DMS53 (cell line): Measurements from ENCODE around the gene NME8.
A peak's percentile ranks its signal among the peaks of the same experiment; 100 is the strongest.

Experiments
- DNase-seq: peaks from one replicate; lab custom pipeline; 2025; lab: John Stamatoyannopoulos, UW

The NME8 gene

DNA sequence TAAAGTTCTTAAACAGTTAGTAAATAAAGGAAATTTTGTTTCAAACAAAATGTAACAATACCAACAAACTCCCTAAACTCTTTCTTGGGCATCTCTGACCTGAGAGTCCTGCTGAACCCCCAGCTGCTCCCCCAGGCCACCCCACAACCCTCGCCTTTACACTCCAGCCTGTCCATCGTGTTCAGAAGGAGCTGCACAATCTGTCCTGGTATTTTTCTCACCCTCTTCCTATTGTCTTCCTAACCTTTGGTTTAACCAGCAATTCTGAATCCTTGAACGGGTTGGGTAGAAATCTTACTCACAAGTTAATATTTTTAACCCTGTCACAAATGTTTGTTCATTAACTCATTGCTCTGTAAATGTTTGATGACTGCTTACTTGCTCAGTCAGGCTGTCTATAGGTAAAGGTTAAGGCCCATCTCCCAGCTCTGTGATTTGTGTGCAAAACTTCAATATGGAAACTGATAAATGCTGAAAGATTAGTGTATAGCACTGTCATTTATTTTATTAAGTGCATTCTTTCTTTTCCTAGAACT is 51.4 kb downstream of the NME8 start:
- DNase-seq: no peak

DNA sequence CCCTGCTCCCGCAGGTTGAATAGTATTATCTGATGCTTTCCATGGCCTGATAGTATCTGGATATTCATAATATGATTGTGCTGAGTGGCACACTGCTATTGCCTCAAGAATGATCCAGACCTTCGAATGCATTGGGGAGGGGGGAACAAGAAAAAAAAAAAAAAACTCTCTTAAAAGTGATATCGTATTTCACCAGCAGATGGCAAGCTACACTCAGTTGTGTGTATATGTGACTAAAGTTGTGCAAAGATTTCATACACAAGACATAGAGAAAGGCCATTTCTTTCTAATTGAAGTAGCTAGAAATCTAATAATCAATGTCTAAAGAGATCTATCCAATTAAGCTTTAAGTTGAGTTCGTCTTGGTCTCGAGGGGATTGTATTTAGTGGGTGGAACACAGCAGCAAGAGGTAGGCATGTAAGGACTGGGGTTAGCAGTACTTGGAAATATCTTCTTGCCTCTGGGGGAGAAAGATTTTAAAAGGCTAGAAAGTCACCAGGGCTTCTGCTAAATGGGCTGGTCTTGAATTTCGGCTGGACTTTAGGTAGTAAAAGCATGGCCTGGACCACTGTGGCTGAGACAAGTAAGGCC is 52.9 kb downstream of the NME8 start:
- peak; percentile 66 for DNase-seq

- no peak for DNase-seq
These were observed 53.6 kb downstream of the NME8 start for GRCh38 chr7:37901890-37902524.

- no peak for DNase-seq
These were observed 59.9 kb downstream of the NME8 start for GRCh38 chr7:37908221-37908788.

DNA sequence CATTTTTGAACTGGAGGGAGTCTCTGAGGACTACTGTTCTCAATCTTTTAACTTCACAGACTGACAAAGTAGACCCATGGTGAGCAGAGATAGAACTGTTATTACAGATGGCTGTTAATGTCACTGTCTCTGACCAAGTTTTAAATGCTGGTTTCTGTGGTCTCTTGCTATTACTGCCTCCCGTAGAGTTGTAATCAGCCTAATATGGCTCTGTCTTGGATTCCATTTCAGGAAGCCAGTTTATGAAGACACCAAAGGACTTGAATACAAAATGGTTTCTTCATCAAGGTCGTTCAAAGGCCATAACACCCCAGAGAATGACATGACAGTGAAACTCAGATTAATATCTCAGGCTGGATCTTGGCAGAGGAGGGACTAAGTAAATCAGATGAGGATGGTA is 64.4 kb downstream of the NME8 start:
- DNase-seq: no peak

DNA sequence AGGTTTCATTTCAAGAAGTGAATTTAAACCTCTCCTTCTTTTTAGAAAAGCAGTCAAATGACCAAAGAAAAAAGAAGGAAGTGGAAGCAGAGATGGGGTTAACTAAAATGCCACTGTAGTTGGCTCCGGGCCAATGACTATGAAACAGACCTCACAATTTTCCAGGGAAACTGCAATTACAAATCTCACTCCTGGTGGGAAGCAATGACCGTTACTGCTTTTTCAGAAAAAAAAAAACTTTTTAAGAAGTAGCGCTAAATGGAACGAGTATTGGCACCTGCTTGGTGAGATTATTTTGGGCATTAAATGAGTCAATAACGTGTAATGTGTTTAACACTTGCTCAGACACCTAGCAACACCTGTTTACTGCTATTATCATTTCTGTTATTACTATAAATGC is 67.0 kb downstream of the NME8 start:
- peak; percentile 17 for DNase-seq

GRCh38 chr7:37916017-37916672 is 67.7 kb downstream of the NME8 start:
- DNase-seq: peak; percentile 76

GRCh38 chr7:37916673-37917660 is 68.6 kb downstream of the NME8 start, which contains the start of gene SFRP4:
Gene SFRP4 (minus strand): TSS chr7:37916817. CDS start chr7:37916537, 280 bp downstream.
- DNase-seq: peak; percentile 86

DNA sequence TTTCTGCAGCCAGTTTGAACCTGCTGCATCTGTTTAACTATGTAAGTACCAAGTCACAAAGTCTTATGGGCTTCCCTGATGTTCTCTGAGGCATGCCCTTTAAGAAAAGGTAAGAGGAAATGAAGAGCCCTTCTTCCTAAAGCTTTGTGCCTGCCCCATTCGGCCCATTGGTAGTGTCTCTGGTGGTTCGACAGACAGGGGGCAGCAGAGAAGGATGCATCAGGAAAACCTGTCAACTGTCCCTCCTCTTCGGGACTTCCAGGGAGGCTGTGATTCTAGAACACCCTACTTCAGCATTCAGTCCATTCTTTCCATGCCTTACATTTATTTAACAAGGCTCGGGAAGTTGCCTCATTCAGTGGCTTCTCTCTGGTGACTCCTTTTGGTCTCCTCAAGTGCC is 70.1 kb downstream of the NME8 start:
- DNase-seq: no peak

- peak; percentile 90 for DNase-seq
These were observed 72.0 kb downstream of the NME8 start, which contains the start of gene EPDR1 for GRCh38 chr7:37920305-37920848. Gene EPDR1 (plus strand): TSS chr7:37920640. CDS start chr7:37920940, 300 bp downstream.

DNA sequence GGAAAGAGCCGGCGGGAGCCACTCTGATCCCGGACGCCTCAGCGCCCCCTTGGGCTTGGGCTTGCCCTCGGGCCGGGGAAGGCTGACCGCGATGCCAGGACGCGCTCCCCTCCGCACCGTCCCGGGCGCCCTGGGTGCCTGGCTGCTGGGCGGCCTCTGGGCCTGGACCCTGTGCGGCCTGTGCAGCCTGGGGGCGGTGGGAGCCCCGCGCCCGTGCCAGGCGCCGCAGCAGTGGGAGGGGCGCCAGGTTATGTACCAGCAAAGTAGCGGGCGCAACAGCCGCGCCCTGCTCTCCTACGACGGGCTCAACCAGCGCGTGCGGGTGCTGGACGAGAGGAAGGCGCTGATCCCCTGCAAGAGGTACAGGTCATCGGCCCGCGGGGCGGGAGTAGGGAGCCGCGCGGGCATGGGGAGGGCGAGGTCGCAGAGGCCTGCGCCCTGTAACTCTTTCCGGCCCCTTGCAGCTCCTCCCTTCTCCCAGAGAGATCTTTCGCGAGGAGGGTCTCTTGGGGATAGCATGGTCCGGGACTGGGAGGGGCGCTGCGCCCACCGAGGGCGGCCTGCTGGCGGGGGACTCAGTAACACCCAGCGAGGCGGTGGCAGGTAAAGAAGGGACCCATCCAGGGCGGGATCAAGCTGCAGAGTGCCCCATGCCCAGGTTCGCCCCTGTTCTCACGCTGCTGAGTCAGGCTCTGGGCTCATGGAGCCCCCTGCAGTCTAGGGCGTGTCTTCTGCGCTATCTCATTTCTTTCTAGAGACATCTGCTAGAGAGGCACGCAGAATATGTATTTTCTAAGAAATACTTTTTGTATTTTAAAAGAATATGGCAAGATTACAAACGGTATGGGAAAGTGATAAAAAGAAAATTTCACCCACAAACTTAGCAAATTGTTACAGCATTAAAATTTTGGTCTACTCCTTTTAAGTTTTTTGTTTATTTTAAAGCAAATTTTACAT is 72.7 kb downstream of the NME8 start:
- DNase-seq: peak; percentile 84

GRCh38 chr7:37921876-37922275 is 73.5 kb downstream of the NME8 start:
- DNase-seq: no peak

- no peak for DNase-seq
These were observed 75.6 kb downstream of the NME8 start for GRCh38 chr7:37923996-37924395.

DNA sequence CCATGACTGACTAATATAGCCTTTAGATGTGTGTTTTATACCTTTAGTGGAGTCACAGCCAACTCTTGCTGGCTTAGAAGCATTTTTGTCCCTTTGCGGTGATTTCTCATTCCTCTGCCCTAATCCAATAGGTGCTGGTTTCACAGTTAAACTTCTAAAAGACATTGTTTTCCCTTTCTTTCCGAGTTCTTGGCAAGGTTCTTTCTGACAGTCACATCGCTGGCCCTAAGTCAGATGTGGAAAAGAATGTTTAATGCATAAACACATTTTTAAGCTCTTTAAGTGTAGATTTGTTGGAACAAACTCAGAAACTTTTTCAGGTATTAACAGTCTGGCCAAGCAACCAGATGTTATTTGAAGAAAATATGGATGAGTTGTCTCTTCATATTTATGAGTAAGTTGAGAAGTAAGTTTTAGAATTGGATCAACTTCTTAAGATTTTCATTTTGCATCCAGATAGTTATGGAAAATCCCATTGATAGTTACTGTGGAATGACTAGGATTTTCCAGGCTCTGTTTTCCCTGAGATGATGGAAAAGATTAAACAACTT is 76.2 kb downstream of the NME8 start:
- no peak for DNase-seq

GRCh38 chr7:37925620-37926019 is 77.2 kb downstream of the NME8 start:
- no peak for DNase-seq

GRCh38 chr7:37927773-37928444 is 79.5 kb downstream of the NME8 start:
- DNase-seq: no peak

- no peak for DNase-seq
These were observed 80.5 kb downstream of the NME8 start for GRCh38 chr7:37928878-37929277.

DNA sequence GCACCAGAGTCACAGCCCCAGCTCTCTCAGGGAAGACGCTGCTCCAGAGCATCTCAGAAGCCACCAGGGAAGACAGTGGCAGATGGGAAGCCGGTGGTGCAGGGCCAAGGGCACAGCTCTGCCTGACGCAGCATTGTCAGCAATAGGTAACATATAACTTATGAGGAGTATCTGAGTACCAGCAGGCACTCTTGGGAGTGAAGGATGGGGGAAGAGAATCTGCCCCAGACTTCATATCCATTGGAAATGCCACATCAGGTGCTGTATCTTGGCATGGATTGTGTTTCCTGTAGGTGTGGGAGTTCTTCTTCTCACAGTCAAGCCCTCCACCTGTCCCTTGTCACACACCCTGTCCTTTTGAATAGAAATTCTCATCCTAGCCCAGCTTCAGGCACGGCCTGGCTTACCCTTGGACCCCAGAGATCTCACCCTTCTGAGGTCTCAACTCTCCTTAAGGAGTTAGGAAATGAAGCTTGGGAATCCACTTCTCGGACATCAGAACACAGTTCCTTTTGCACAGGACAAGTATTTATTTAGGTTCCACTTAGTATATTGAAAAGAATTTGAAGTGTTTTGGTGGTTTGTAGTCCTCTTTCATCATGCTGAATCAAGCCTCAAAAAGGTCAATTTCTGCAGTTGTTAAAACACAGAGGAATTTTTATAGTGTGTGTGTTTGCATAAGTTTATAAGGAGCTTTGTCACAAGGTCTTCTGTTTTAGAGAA is 82.0 kb downstream of the NME8 start:
- peak; percentile 24 for DNase-seq
